ENCODE results near the gene VWA3B.
"Not testable (repeated sequence)": the region's sequence is repeated elsewhere in the genome, so short reads cannot be mapped to it uniquely, and the experiment has no call there.

The VWA3B gene

GRCh38 chr2:98295721-98296414, 208.9 kb downstream of the VWA3B start:
- DNase-seq (ENCODE audit: low read depth in 2 of 2, low spot score in 1 of 2), result no peak

GRCh38 chr2:98296440-98296839, 209.5 kb downstream of the VWA3B start:
- no peak for DNase-seq (ENCODE audit: low read depth in 2 of 2, low spot score in 1 of 2)

GRCh38 chr2:98297817-98298682, 211.1 kb downstream of the VWA3B start:
- DNase-seq (ENCODE audit: low read depth in 2 of 2, low spot score in 1 of 2), result no peak

GRCh38 chr2:98298683-98299164, 211.8 kb downstream of the VWA3B start:
- DNase-seq (ENCODE audit: low read depth in 2 of 2, low spot score in 1 of 2), result no peak

- no peak for DNase-seq (ENCODE audit: low read depth in 2 of 2, low spot score in 1 of 2)
Measured at GRCh38 chr2:98299211-98299905, 212.4 kb downstream of the VWA3B start.

- no peak for DNase-seq (ENCODE audit: low read depth in 2 of 2, low spot score in 1 of 2)
Measured at GRCh38 chr2:98300141-98300874, 213.3 kb downstream of the VWA3B start.

GRCh38 chr2:98301469-98301868, 214.5 kb downstream of the VWA3B start:
- DNase-seq (ENCODE audit: low read depth in 2 of 2, low spot score in 1 of 2), result no peak

GRCh38 chr2:98307131-98307696, 220.2 kb downstream of the VWA3B start:
- DNase-seq (ENCODE audit: low read depth in 2 of 2, low spot score in 1 of 2), result not testable (repeated sequence)

GRCh38 chr2:98308068-98308467, 221.1 kb downstream of the VWA3B start:
- no peak for DNase-seq (ENCODE audit: low read depth in 2 of 2, low spot score in 1 of 2)

- no peak for DNase-seq (ENCODE audit: low read depth in 2 of 2, low spot score in 1 of 2)
Measured at GRCh38 chr2:98308532-98308931, 221.6 kb downstream of the VWA3B start.

- no peak for DNase-seq (ENCODE audit: low read depth in 2 of 2, low spot score in 1 of 2)
Measured at GRCh38 chr2:98309580-98309979, 222.6 kb downstream of the VWA3B start.

GRCh38 chr2:98310010-98310409, 223.0 kb downstream of the VWA3B start:
- DNase-seq (ENCODE audit: low read depth in 2 of 2, low spot score in 1 of 2), result no peak

GRCh38 chr2:98311090-98311489, 224.1 kb downstream of the VWA3B start:
- DNase-seq (ENCODE audit: low read depth in 2 of 2, low spot score in 1 of 2), result no peak

GRCh38 chr2:98311771-98312545, 225.0 kb downstream of the VWA3B start:
- no peak for DNase-seq (ENCODE audit: low read depth in 2 of 2, low spot score in 1 of 2)

- no peak for DNase-seq (ENCODE audit: low read depth in 2 of 2, low spot score in 1 of 2)
Measured at GRCh38 chr2:98313492-98314250, 226.7 kb downstream of the VWA3B start.

GRCh38 chr2:98314251-98314650, 227.3 kb downstream of the VWA3B start:
- DNase-seq (ENCODE audit: low read depth in 2 of 2, low spot score in 1 of 2), result no peak

- DNase-seq (ENCODE audit: low read depth in 2 of 2, low spot score in 1 of 2), result no peak
Measured at GRCh38 chr2:98315957-98316356, 229.0 kb downstream of the VWA3B start.

- no peak for DNase-seq (ENCODE audit: low read depth in 2 of 2, low spot score in 1 of 2)
Measured at GRCh38 chr2:98317214-98317613, 230.2 kb downstream of the VWA3B start.

- not testable (repeated sequence) for DNase-seq (ENCODE audit: low read depth in 2 of 2, low spot score in 1 of 2)
Measured at GRCh38 chr2:98320171-98320570, 233.2 kb downstream of the VWA3B start.
